K562 (cell line): ENCODE data around the gene SPHK2. TPM values are rescaled to one million over a fixed set of nuclear protein-coding genes. Genes with fewer than 3 reads are reported as not detected.

ENCODE experiments used
- CEBPZ ChIP-seq: fragments of 150-350 bp; IDR thresholded peaks from 2 replicates; pipeline ENCODE4 v1.6.1; 2014; ENCODE audit warnings: low read depth, mild to moderate bottlenecking, low read length, borderline replicate concordance
- CHAMP1 ChIP-seq: fragments of 450-650 bp; IDR thresholded peaks from 2 replicates; pipeline ENCODE4 v1.6.1; 2016; ENCODE audit warnings: mild to moderate bottlenecking
- CHD2 ChIP-seq: IDR thresholded peaks from 2 replicates; pipeline ENCODE4 v1.6.1; 2011; ENCODE audit warnings: low read depth, low read length
- CSDE1 ChIP-seq, 2 experiments: fragments of 450-650 bp; IDR thresholded peaks; 2 replicates each; pipeline ENCODE4 v1.6.1; 2016; ENCODE audit warnings: mild to moderate bottlenecking in 1 of 2
- DMBX1 ChIP-seq: fragments of 250-450 bp; sonication (Bioruptor Pico); IDR thresholded peaks from 2 replicates; pipeline ENCODE4 v1.8.0; 2022; ENCODE audit warnings: inconsistent platforms, mild to moderate bottlenecking, moderate library complexity, borderline replicate concordance
- MAFG ChIP-seq: fragments of 450-650 bp; conservative IDR thresholded peaks from 2 replicates; pipeline ENCODE4 v1.6.1; 2016; ENCODE audit warnings: missing genetic modification characterization, missing compliant biosample characterization
- MAX ChIP-seq: sonication (generic); formaldehyde crosslinking; IDR thresholded peaks from 2 replicates; pipeline ENCODE4 v1.9.0; 2022; ENCODE audit warnings: mild to moderate bottlenecking, missing genetic modification reagents
- PCBP2 ChIP-seq: fragments of 200-400 bp; formaldehyde crosslinking; IDR thresholded peaks from 2 replicates; pipeline ENCODE4 v1.6.1; 2018; ENCODE audit warnings: low read length, low read depth, mild to moderate bottlenecking, moderate library complexity; ENCODE audit not compliant: poor library complexity, severe bottlenecking
- PTBP1 ChIP-seq: fragments of 200-400 bp; formaldehyde crosslinking; IDR thresholded peaks from 2 replicates; pipeline ENCODE4 v1.6.1; 2017; ENCODE audit warnings: low read depth, low read length
- RBM15 ChIP-seq: fragments of 200-400 bp; formaldehyde crosslinking; IDR thresholded peaks from 2 replicates; pipeline ENCODE4 v1.6.1; 2018; ENCODE audit warnings: mild to moderate bottlenecking, low read length, moderate library complexity; ENCODE audit not compliant: insufficient read depth
- SAFB ChIP-seq: fragments of 200-400 bp; formaldehyde crosslinking; IDR thresholded peaks from 2 replicates; pipeline ENCODE4 v1.6.1; 2017; ENCODE audit warnings: low read depth, low read length, borderline replicate concordance
- SMARCA4 ChIP-seq: fragments of 450-650 bp; IDR thresholded peaks from 2 replicates; pipeline ENCODE4 v1.6.1; 2016
- TAF1 ChIP-seq: IDR thresholded peaks from 2 replicates; pipeline ENCODE4 v1.6.1; 2011; ENCODE audit warnings: mild to moderate bottlenecking, low read length, moderate library complexity; ENCODE audit not compliant: insufficient read depth, control insufficient read depth, severe bottlenecking; ENCODE audit errors: extremely low read depth
- U2AF1 ChIP-seq: fragments of 200-400 bp; formaldehyde crosslinking; optimal IDR thresholded peaks from 2 replicates; pipeline ENCODE3; 2017; ENCODE audit warnings: mild to moderate bottlenecking, low read depth, low read length, moderate library complexity
- ZBTB11 ChIP-seq, 3 experiments: fragments of 200-800 bp in 1 of 3; fragments of 250-450 bp in 1 of 3; fragments of 450-650 bp in 1 of 3; sonication (Bioruptor Pico) in 1 of 3; sonication (Bioruptor generic) in 1 of 3; formaldehyde crosslinking in 1 of 3; IDR thresholded peaks; 2 replicates each; pipeline versions ENCODE4 v1.6.1 to v1.8.0; 2016 to 2022; ENCODE audit warnings: mild to moderate bottlenecking in 2 of 3, missing genetic modification characterization in 2 of 3, missing compliant biosample characterization in 1 of 3, moderate library complexity in 1 of 3
- ZNF24 ChIP-seq: fragments of 450-650 bp; IDR thresholded peaks from 2 replicates; pipeline ENCODE4 v1.6.1; 2016
- ZNF253 ChIP-seq: fragments of 250-450 bp; sonication (Bioruptor Pico); conservative IDR thresholded peaks from 2 replicates; pipeline ENCODE4 v1.6.1; 2021; ENCODE audit warnings: mild to moderate bottlenecking
- polyA plus RNA-seq, 8 experiments: library from polyadenylated mRNA; depleted of rRNA in 4 of 8; stranded (reverse) in 5 of 8; unstranded in 3 of 8; fragments of >200 nt; fragmentation: Nextera tagmentation in 2 of 8; fragmentation: Illumina TruSeq in 1 of 8; extraction: Ambion mirVana in 2 of 8; extraction: Trizol in 1 of 8; gene quantifications; 2 replicates each; pipeline versions ENCODE4 v1.2.1 to v1.2.3, GENCODE V29; 2011 to 2014; ENCODE audit warnings: inconsistent platforms in 1 of 8, missing spikeins in 1 of 8
- total RNA-seq, 7 experiments: library from RNA; depleted of rRNA in 6 of 7; stranded (reverse); fragments of >200 nt in 6 of 7; fragmentation: Illumina TruSeq in 2 of 7; extraction: Trizol in 2 of 7; gene quantifications; 2 replicates each; pipeline versions ENCODE4 v1.2.1 to v1.2.3, GENCODE V29; 2011 to 2021; ENCODE audit warnings: low replicate concordance in 1 of 7

Gene SPHK2
- total and polyA plus RNA-seq, 9 of the 15 experiments (the other 6 are each of a cell fraction or from before 2014, with no cell fraction given), result 0.10 to 15.2 (median 2.9) TPM

GRCh38 chr19:48619692-48620585, 633 bp downstream of the SPHK2 start (continued):
- TF ChIP-seq ZBTB11 (CRISPR knock-in tag; IDR thresholded peaks at IDR 0.05) (no peak), TAF1 (no peak), SAFB (no peak), PTBP1 (peak; percentile 90; the same call in 1 of the 2 replicates), MAFG (0 out of 2 replicates have a peak, but pooled peaks have one; percentile 29), CHD2 (no peak), PCBP2 (no peak), MAX (CRISPR knock-in tag) (no peak), U2AF1 (no peak), ZNF24 (no peak), CSDE1 (IDR thresholded peaks at IDR 0.05) (no peak), SMARCA4 (no peak), ZNF253 (no peak), CHAMP1 (no peak), RBM15 (no peak), DMBX1 (CRISPR knock-in tag) (0 out of 2 replicates have a peak, but pooled peaks have one; percentile 13), CEBPZ (no peak)
